CD4-positive, alpha-beta T cell treated with Interleukin-6 for 4 hours (primary cell): Measurements from ENCODE around the gene SLC9A1.

Experiments
- DNase-seq: peaks from one replicate; pipeline ENCODE4 v3.0.0-alpha.2; 2020; ENCODE audit warnings: mixed read lengths

Gene SLC9A1

GRCh38 chr1:27150183-27150582 is 4.7 kb downstream of the SLC9A1 start:
- no peak for DNase-seq

- DNase-seq = no peak
Measured at GRCh38 chr1:27149762-27150113, 5.2 kb downstream of the SLC9A1 start.

GRCh38 chr1:27149084-27149761 is 5.7 kb downstream of the SLC9A1 start:
- no peak for DNase-seq

- DNase-seq = no peak
Measured at GRCh38 chr1:27148591-27148990, 6.3 kb downstream of the SLC9A1 start.

- DNase-seq = no peak
Measured at GRCh38 chr1:27147842-27148518, 6.9 kb downstream of the SLC9A1 start.

- no peak for DNase-seq
Measured at GRCh38 chr1:27145934-27146354, 9.0 kb downstream of the SLC9A1 start.

GRCh38 chr1:27144920-27145661 is 9.8 kb downstream of the SLC9A1 start:
- no peak for DNase-seq

- DNase-seq = no peak
Measured at GRCh38 chr1:27144049-27144748, 10.7 kb downstream of the SLC9A1 start.

GRCh38 chr1:27143401-27143800 is 11.5 kb downstream of the SLC9A1 start:
- no peak for DNase-seq

GRCh38 chr1:27142464-27142863 is 12.5 kb downstream of the SLC9A1 start:
- DNase-seq = peak; percentile 58

GRCh38 chr1:27141266-27142003 is 13.5 kb downstream of the SLC9A1 start:
- DNase-seq = no peak

GRCh38 chr1:27139980-27140379 is 14.9 kb downstream of the SLC9A1 start:
- no peak for DNase-seq

GRCh38 chr1:27138927-27139326 is 16.0 kb downstream of the SLC9A1 start:
- no peak for DNase-seq

- DNase-seq = no peak
Measured at GRCh38 chr1:27138368-27138767, 16.6 kb downstream of the SLC9A1 start.

GRCh38 chr1:27137544-27138075 is 17.3 kb downstream of the SLC9A1 start:
- peak; percentile 24 for DNase-seq

GRCh38 chr1:27136998-27137542 is 17.9 kb downstream of the SLC9A1 start:
- DNase-seq = peak; percentile 89

- no peak for DNase-seq
Measured at GRCh38 chr1:27136236-27136551, 18.7 kb downstream of the SLC9A1 start.

- DNase-seq = no peak
Measured at GRCh38 chr1:27135541-27136235, 19.2 kb downstream of the SLC9A1 start.

- DNase-seq = no peak
Measured at GRCh38 chr1:27133991-27134390, 20.9 kb downstream of the SLC9A1 start.

- no peak for DNase-seq
Measured at GRCh38 chr1:27133158-27133557, 21.8 kb downstream of the SLC9A1 start.

- DNase-seq = no peak
Measured at GRCh38 chr1:27132624-27133023, 22.3 kb downstream of the SLC9A1 start.

GRCh38 chr1:27132147-27132546 is 22.8 kb downstream of the SLC9A1 start:
- no peak for DNase-seq
